Mucosa of rectum (tissue), 2 donors: ENCODE measurements around the gene SPRYD7.

Experiments used
- H3K27ac ChIP-seq, 2 donors: one replicate each; pipeline ENCODE4 v1.7.0; 2013; ENCODE audit warnings: inconsistent platforms in 2 of 2, low read depth in 2 of 2, low read length in 2 of 2
- H3K27me3 ChIP-seq, 2 donors: one replicate each; pipeline ENCODE4 v1.7.0; 2013; ENCODE audit warnings: low read length in 2 of 2; ENCODE audit not compliant: control insufficient read depth in 2 of 2, insufficient read depth in 2 of 2
- H3K36me3 ChIP-seq, 2 donors: one replicate each; pipeline ENCODE4 v1.7.0; 2013; ENCODE audit warnings: low read length in 2 of 2; ENCODE audit not compliant: control insufficient read depth in 2 of 2, insufficient read depth in 2 of 2
- H3K4me1 ChIP-seq, 2 donors: one replicate each; pipeline ENCODE4 v1.7.0; 2013; ENCODE audit warnings: low read length in 2 of 2, mild to moderate bottlenecking in 1 of 2; ENCODE audit not compliant: control insufficient read depth in 2 of 2, insufficient read depth in 2 of 2
- H3K4me3 ChIP-seq, 2 donors: one replicate each; pipeline ENCODE4 v1.7.0; 2013; ENCODE audit warnings: low read length in 2 of 2
- H3K9ac ChIP-seq, 2 donors: one replicate each; pipeline ENCODE4 v1.7.0; 2013; ENCODE audit warnings: low read length in 2 of 2, low read depth in 1 of 2, mild to moderate bottlenecking in 1 of 2
- H3K9me3 ChIP-seq, 2 donors: one replicate each; pipeline ENCODE4 v1.7.0; 2013; ENCODE audit warnings: low read length in 2 of 2; ENCODE audit not compliant: control insufficient read depth in 2 of 2
- donor health status: healthy.
- donor health status: Normal muscosa, but diverticular disease.

Gene SPRYD7

GRCh38 chr13:49867834-49868233, 68.3 kb downstream of the SPRYD7 start:
- Histone ChIP-seq H3K4me1 (no peaks in the 10 kb centered on the region), H3K36me3 (no peaks in the 10 kb centered on the region), H3K27me3 (no peaks in the 10 kb centered on the region)

GRCh38 chr13:49865218-49865617, 70.9 kb downstream of the SPRYD7 start:
- no peak overlapping the region for H3K9ac ChIP-seq
- H3K36me3 ChIP-seq = no peaks in the 10 kb centered on the region
- no peaks in the 10 kb centered on the region for H3K4me1 ChIP-seq
- H3K27me3 ChIP-seq = no peaks in the 10 kb centered on the region
- H3K27ac ChIP-seq = no peak overlapping the region
- H3K9me3 ChIP-seq = no peaks in the 10 kb centered on the region
- no peak overlapping the region for H3K4me3 ChIP-seq

More at GRCh38 chr13:49867834-49868233, 68.3 kb downstream of the SPRYD7 start:
- Histone ChIP-seq H3K9me3 (no peaks in the 10 kb centered on the region), H3K4me3 (no peak overlapping the region), H3K27ac (no peak overlapping the region), H3K9ac (no peak overlapping the region)

- Histone ChIP-seq H3K27me3 (no peaks in the 10 kb centered on the region), H3K36me3 (no peaks in the 10 kb centered on the region)
These were observed 71.6 kb downstream of the SPRYD7 start for GRCh38 chr13:49864509-49864908.

More at GRCh38 chr13:49864509-49864908, 71.6 kb downstream of the SPRYD7 start:
- no peak overlapping the region for H3K9ac ChIP-seq
- no peaks in the 10 kb centered on the region for H3K4me1 ChIP-seq
- H3K9me3 ChIP-seq = no peaks in the 10 kb centered on the region
- H3K4me3 ChIP-seq = no peak overlapping the region
- H3K27ac ChIP-seq = no peak overlapping the region
